ENCODE data around the gene OR13C5.

Gene OR13C5

GRCh38 chr9:104586496-104587180 lies 12.6 kb downstream of the OR13C5 start:
- no peaks in the 10 kb centered on the region for H3K36me3 ChIP-seq (ENCODE audit: insufficient read depth, low read length)
- H3K27me3 ChIP-seq (ENCODE audit: insufficient read depth, low read length): no peaks in the 10 kb centered on the region
- H3K4me3 ChIP-seq (ENCODE audit: low read length): no peak overlapping the region
- H3K4me1 ChIP-seq (ENCODE audit: insufficient read depth, low read length): no peaks in the 10 kb centered on the region
- H2AFZ ChIP-seq (ENCODE audit: low read depth, low read length): no peak overlapping the region
- H3K9me3 ChIP-seq (ENCODE audit: low read length): no peaks in the 10 kb centered on the region

- no peak overlapping the region for H3K4me3 ChIP-seq (ENCODE audit: low read length)
- H3K9me3 ChIP-seq (ENCODE audit: low read length): no peaks in the 10 kb centered on the region
- no peaks in the 10 kb centered on the region for H3K36me3 ChIP-seq (ENCODE audit: insufficient read depth, low read length)
- no peaks in the 10 kb centered on the region for H3K4me1 ChIP-seq (ENCODE audit: insufficient read depth, low read length)
- H2AFZ ChIP-seq (ENCODE audit: low read depth, low read length): no peak overlapping the region
- no peaks in the 10 kb centered on the region for H3K27me3 ChIP-seq (ENCODE audit: insufficient read depth, low read length)
Measured at GRCh38 chr9:104580562-104580961, 18.7 kb downstream of the OR13C5 start.

GRCh38 chr9:104577263-104577662 lies 21.9 kb downstream of the OR13C5 start:
- no peaks in the 10 kb centered on the region for H3K36me3 ChIP-seq (ENCODE audit: insufficient read depth, low read length)
- H3K9me3 ChIP-seq (ENCODE audit: low read length): no peaks in the 10 kb centered on the region
- H3K4me1 ChIP-seq (ENCODE audit: insufficient read depth, low read length): no peaks in the 10 kb centered on the region
- H3K27me3 ChIP-seq (ENCODE audit: insufficient read depth, low read length): no peaks in the 10 kb centered on the region
- no peak overlapping the region for H2AFZ ChIP-seq (ENCODE audit: low read depth, low read length)
- H3K4me3 ChIP-seq (ENCODE audit: low read length): no peak overlapping the region

DNA sequence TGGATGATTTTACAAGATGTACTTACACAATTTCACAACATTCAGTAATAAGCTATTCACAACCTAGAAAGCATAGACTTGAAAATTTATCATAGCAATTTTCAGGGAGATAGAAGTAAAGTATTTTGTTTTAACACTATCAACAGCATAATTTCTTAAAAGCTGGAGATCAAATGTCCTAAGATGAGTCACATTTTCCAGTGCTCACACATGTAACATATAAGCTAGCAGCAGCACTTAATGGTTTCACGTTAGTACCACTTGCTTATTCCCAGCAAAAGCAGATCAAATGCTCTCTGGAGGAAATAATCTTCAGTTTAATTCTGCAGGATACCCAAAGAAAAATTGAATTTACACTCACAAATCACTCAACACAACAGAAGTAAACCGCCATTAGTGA lies 23.8 kb downstream of the OR13C5 start:
- no peak overlapping the region for H3K4me3 ChIP-seq (ENCODE audit: low read length)
- no peaks in the 10 kb centered on the region for H3K9me3 ChIP-seq (ENCODE audit: low read length)
- H3K36me3 ChIP-seq (ENCODE audit: insufficient read depth, low read length): no peaks in the 10 kb centered on the region
- H2AFZ ChIP-seq (ENCODE audit: low read depth, low read length): no peak overlapping the region
- no peaks in the 10 kb centered on the region for H3K27me3 ChIP-seq (ENCODE audit: insufficient read depth, low read length)
- H3K4me1 ChIP-seq (ENCODE audit: insufficient read depth, low read length): no peaks in the 10 kb centered on the region

DNA sequence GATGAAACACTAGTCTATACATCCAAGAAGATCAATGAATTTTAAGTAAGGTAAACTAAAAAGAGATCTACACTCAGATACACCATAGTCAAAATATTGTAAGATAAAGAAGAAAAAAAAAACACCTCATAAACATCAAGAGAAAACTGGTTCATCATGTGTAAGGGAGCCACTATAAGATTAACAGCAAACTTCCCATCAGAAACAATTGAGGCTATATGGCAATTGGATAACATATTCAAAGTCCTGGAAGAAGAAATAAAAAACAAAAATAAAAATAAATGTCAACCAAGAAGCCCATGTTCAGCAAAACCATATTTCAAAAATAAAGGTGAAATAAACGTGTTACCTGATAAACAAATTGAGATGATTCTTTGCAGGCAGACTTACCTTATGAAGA lies 26.6 kb downstream of the OR13C5 start:
- Histone ChIP-seq H3K4me3 (ENCODE audit: low read length) (no peak overlapping the region), H3K36me3 (ENCODE audit: insufficient read depth, low read length) (no peaks in the 10 kb centered on the region), H3K9me3 (ENCODE audit: low read length) (no peaks in the 10 kb centered on the region), H3K4me1 (ENCODE audit: insufficient read depth, low read length) (no peaks in the 10 kb centered on the region), H2AFZ (ENCODE audit: low read depth, low read length) (no peak overlapping the region), H3K27me3 (ENCODE audit: insufficient read depth, low read length) (no peaks in the 10 kb centered on the region)

DNA sequence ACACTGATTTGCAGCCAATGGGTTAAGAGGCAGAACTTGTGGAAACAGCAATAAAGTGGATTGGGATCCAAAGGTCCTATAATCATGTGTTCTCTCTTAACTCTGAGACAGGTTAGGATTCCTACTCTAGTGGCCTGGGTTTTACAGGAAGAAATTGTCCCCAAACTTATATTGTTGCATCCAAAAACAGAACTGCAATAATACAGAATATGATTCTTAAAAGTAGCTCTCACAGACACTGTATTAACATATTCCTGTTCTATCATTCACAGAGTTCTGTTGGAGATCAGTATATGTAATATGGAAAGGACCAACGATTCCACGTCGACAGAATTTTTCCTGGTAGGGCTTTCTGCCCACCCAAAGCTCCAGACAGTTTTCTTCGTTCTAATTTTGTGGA lies 30.3 kb downstream of the OR13C5 start, which contains the start of gene OR13C8:
OR13C8 (plus strand) TSS at position 301 of the 400 bp plus-strand sequence; CDS start at position 301, 0 bp downstream.
- no peaks in the 10 kb centered on the region for H3K9me3 ChIP-seq (ENCODE audit: low read length)
- H2AFZ ChIP-seq (ENCODE audit: low read depth, low read length): no peak within 1 kb of the TSS
- no peaks in the 10 kb centered on the region for H3K4me1 ChIP-seq (ENCODE audit: insufficient read depth, low read length)
- no peaks in the 10 kb centered on the region for H3K36me3 ChIP-seq (ENCODE audit: insufficient read depth, low read length)
- H3K4me3 ChIP-seq (ENCODE audit: low read length): no peak within 1 kb of the TSS
- H3K27me3 ChIP-seq (ENCODE audit: insufficient read depth, low read length): no peaks in the 10 kb centered on the region

- Histone ChIP-seq H3K4me3 (ENCODE audit: low read length) (no peak overlapping the region), H3K27me3 (ENCODE audit: insufficient read depth, low read length) (no peaks in the 10 kb centered on the region), H3K4me1 (ENCODE audit: insufficient read depth, low read length) (no peaks in the 10 kb centered on the region), H3K9me3 (ENCODE audit: low read length) (no peaks in the 10 kb centered on the region), H3K36me3 (ENCODE audit: insufficient read depth, low read length) (no peaks in the 10 kb centered on the region), H2AFZ (ENCODE audit: low read depth, low read length) (no peak overlapping the region)
Measured at GRCh38 chr9:104564358-104564757, 34.9 kb downstream of the OR13C5 start.

DNA sequence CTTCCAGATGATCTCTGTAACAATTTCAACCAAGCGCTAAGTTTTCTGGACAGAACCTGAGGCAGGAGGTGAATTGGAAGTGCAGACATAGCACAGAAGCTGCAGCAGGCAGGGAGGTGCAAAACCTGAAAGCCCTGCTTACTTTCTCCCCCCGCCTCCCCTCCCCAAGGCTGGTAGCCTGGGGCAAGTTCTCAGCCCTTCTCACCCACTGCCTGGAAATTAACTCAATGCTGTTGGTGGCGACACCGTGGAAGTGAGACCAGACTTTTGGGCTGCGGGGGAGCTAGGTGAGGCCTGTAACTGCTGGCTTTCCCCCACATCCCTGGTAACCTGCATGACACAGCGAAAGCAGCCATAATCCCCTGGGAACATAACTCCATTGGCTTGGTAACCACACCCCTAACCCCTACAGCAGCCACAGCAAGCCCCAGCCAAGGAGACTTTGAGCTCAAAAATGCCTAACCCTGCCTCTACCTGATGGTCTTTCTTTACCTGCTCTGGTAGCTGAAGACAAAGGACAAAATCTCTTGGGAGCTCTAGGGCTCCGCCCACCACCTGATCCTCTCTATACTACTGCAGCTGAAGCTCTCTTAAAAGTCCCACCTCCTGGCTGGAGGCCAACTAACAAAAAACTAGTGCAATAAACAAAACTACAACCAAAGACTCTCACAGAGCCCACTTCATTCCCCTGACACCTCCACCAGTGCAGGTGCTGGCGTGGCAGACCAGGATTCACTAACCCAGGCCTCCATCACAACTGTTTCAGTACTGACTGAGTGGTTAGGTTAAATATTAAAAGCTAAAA lies 42.2 kb downstream of the OR13C5 start:
- Histone ChIP-seq H3K4me1 (ENCODE audit: insufficient read depth, low read length) (no peaks in the 10 kb centered on the region), H2AFZ (ENCODE audit: low read depth, low read length) (no peak overlapping the region)

GRCh38 chr9:104555521-104555920 lies 43.7 kb downstream of the OR13C5 start:
- Histone ChIP-seq H3K36me3 (ENCODE audit: insufficient read depth, low read length) (no peaks in the 10 kb centered on the region), H2AFZ (ENCODE audit: low read depth, low read length) (no peak overlapping the region), H3K4me1 (ENCODE audit: insufficient read depth, low read length) (no peaks in the 10 kb centered on the region), H3K9me3 (ENCODE audit: low read length) (no peaks in the 10 kb centered on the region), H3K4me3 (ENCODE audit: low read length) (no peak overlapping the region), H3K27me3 (ENCODE audit: insufficient read depth, low read length) (no peaks in the 10 kb centered on the region)

More for the DNA sequence above, 42.2 kb downstream of the OR13C5 start:
- Histone ChIP-seq H3K4me3 (ENCODE audit: low read length) (no peak overlapping the region), H3K36me3 (ENCODE audit: insufficient read depth, low read length) (no peaks in the 10 kb centered on the region), H3K9me3 (ENCODE audit: low read length) (no peaks in the 10 kb centered on the region), H3K27me3 (ENCODE audit: insufficient read depth, low read length) (no peaks in the 10 kb centered on the region)

DNA sequence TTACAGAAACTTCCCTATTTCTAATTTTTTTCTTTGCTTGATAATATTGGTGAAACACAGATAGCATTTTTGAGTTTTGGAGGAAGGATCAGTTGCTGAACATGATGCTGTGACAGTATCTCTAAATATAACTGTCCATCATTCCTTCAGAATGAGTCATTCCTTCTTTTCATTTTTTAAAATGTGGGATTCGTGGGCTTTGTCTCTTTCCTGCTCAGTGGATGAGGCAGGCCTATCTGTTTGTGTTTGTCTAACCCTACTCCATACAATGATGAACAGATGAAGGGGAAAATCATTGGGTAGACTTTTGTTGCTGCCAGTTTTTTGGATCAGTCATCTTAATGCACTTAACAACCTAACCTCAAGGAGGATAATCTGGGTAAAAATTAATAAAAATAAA lies 46.0 kb downstream of the OR13C5 start:
- no peaks in the 10 kb centered on the region for H3K9me3 ChIP-seq (ENCODE audit: low read length)
- no peak overlapping the region for H2AFZ ChIP-seq (ENCODE audit: low read depth, low read length)
- no peaks in the 10 kb centered on the region for H3K4me1 ChIP-seq (ENCODE audit: insufficient read depth, low read length)
- no peaks in the 10 kb centered on the region for H3K27me3 ChIP-seq (ENCODE audit: insufficient read depth, low read length)
- no peaks in the 10 kb centered on the region for H3K36me3 ChIP-seq (ENCODE audit: insufficient read depth, low read length)
- H3K4me3 ChIP-seq (ENCODE audit: low read length): no peak overlapping the region
